ENCODE results near the gene SPATA13.

GRCh38 chr13:24153979-24154701 is 6.4 kb upstream of the SPATA13 start:
- TF ChIP-seq CTCF (IDR thresholded peaks at IDR 0.05 in 8 of 11, conservative IDR thresholded peaks at IDR 0.05 in 3 of 11) (no peak), POLR2A (IDR thresholded peaks at IDR 0.05) (no peak), POLR2AphosphoS5 (IDR thresholded peaks at IDR 0.05) (no peak)
